Measurements from ENCODE around the gene PCLAF. TPM values are rescaled to one million over a fixed set of nuclear protein-coding genes. Genes with fewer than 3 reads are reported as not detected.
"Not testable (repeated sequence)": the region's sequence is repeated elsewhere in the genome, so short reads cannot be mapped to it uniquely, and the experiment has no call there.

The PCLAF gene
- total and polyA plus RNA-seq, 2 of the 8 experiments (the other 6 are each of a cell fraction or from before 2014, with no cell fraction given): 76.2 to 124 TPM

DNA sequence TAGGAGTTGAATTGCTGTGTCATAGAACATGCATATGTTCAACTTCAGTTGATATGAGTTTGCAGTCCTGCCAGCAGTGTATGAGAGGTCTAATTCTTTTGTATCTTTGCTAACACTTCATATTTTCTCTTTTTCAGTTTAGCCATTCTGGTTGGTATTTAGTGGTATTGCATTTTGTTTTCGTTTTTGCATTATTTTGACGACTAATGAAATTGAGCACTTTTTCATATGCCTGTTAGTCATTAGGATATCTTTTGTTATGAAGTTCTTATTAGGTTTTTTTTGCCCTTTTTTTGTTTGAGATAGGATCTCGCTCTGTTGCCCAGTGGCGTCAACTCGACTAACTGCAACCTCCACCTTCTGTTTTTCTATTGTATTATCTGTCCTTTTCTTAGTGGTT is 15.5 kb upstream of the PCLAF start (continued):
- TF ChIP-seq EP300 (IDR thresholded peaks at IDR 0.05; ENCODE audit: borderline replicate concordance in 1 of 2, low read depth in 2 of 2, low read length in 2 of 2) (no peak), RBBP5 (IDR thresholded peaks at IDR 0.05; ENCODE audit: borderline replicate concordance, low read depth, low read length) (no peak), KDM4A (IDR thresholded peaks at IDR 0.05; ENCODE audit: low read depth, low read length, severe bottlenecking) (no peak), MAFK (IDR thresholded peaks at IDR 0.05; ENCODE audit: low read depth, low read length) (no peak)

DNA sequence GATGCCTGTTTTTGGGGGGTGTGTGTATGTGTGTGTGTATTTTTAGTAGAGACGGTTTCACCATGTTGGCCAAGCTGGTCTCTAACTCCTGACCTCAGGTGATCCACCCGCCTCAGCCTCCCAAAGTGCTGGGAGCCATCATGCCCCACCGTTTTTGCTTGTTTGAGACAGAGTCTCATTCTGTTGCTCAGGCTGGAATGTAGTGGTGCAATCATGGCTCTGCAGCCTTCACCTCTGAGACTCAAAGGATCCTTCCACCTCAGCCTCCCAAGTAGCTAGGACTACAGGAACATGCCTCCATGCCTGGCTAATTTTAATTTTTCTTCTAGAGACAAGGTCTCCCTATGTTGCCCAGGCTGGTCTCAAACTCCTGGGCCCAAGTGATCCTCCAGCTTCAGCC is 11.2 kb upstream of the PCLAF start:
- not testable (repeated sequence) for H2BK120ac ChIP-seq (replicated peaks; ENCODE audit: low read depth, low read length); H3K79me1 ChIP-seq (ENCODE audit: low read depth, low read length); H2BK5ac ChIP-seq (ENCODE audit: low read depth, low read length); H3K9me3 ChIP-seq (ENCODE audit: insufficient read depth in 2 of 2, low read depth in 1 of 2, low read length in 1 of 2); H2AK5ac ChIP-seq (ENCODE audit: low read depth, low read length); H3K27me3 ChIP-seq (replicated peaks in 1 of 4; ENCODE audit: control insufficient read depth in 3 of 4, extremely low read depth in 1 of 4, insufficient read depth in 3 of 4, low read length in 3 of 4); H3K4ac ChIP-seq (replicated peaks; ENCODE audit: insufficient read length, low read depth, low read length); H3K23ac ChIP-seq (ENCODE audit: insufficient read length); H2BK20ac ChIP-seq (ENCODE audit: low read length); H3K18ac ChIP-seq (ENCODE audit: extremely low read depth, low read length); H4K8ac ChIP-seq (ENCODE audit: extremely low read depth, insufficient read depth, low read length); H3K4me1 ChIP-seq (replicated peaks in 1 of 4; ENCODE audit: control insufficient read depth in 3 of 4, insufficient read depth in 4 of 4, low read length in 3 of 4); H2BK15ac ChIP-seq (ENCODE audit: low read length); H4K5ac ChIP-seq (ENCODE audit: insufficient read length, low read depth, low read length); H3K9ac ChIP-seq (replicated peaks in 1 of 4; ENCODE audit: extremely low read depth in 1 of 4, low read depth in 3 of 4, low read length in 3 of 4); H3K27ac ChIP-seq (ENCODE audit: low read depth, low read length); H4K20me1 ChIP-seq (replicated peaks in 1 of 2; ENCODE audit: control insufficient read depth in 1 of 2, insufficient read depth in 2 of 2, low read length in 2 of 2); H3K4me3 ChIP-seq (ENCODE audit: extremely low read depth in 1 of 4, insufficient read depth in 2 of 4, low read depth in 3 of 4, low read length in 4 of 4); H2AFZ ChIP-seq (ENCODE audit: low read length); H3K79me2 ChIP-seq (ENCODE audit: control insufficient read depth in 1 of 2, insufficient read depth in 2 of 2, low read length in 2 of 2); H3K14ac ChIP-seq (ENCODE audit: insufficient read length); H3K23me2 ChIP-seq (ENCODE audit: low read depth, low read length); H3K56ac ChIP-seq (replicated peaks; ENCODE audit: insufficient read length, low read depth, low read length); H2BK12ac ChIP-seq (ENCODE audit: low read depth, low read length); H3K4me2 ChIP-seq (ENCODE audit: insufficient read depth in 1 of 2, low read depth in 2 of 2, low read length in 2 of 2); H4K91ac ChIP-seq (replicated peaks; ENCODE audit: insufficient read length, low read length); DNase-seq (ENCODE audit: low read depth in 1 of 2, low spot score in 2 of 2); FAIRE-seq
- 88% methylated on average over 3 of the region's 3 CpGs; no CpG with 5 or more reads in 1 of the 2 experiments for WGBS, 2 experiments (ENCODE audit: extremely low coverage in 1 of 2, insufficient coverage in 1 of 2, insufficient read length in 1 of 2, insufficient replicate concordance in 2 of 2, low coverage in 1 of 2, low lambda C conversion rate in 2 of 2, missing lambda C conversion rate in 1 of 2)
- ChIA-PET POLR2A (ENCODE audit: partially characterized antibody) (interaction anchor here (0.6 to 0.9 kb wide), 2 partner anchors 178 to 214 kb away, joined by 3 read pairs; no protein-coding TSS in a partner anchor), CTCF (ENCODE audit: partially characterized antibody) (interaction anchor here (0.7 to 1.4 kb wide), 2 partner anchors 12 to 277 kb away, joined by 3 read pairs; no protein-coding TSS in a partner anchor)
- H3K36me3 ChIP-seq (ENCODE audit: control insufficient read depth in 2 of 4, insufficient read depth in 4 of 4, low read length in 3 of 4): peaks cover 0 to 23% (median 11%) of the 10 kb centered on the region in 4 experiments; a peak in 5 of 8 replicates

Measured in H1 (cell line).